Measurements from ENCODE around the gene TRAPPC10. TPM values are rescaled to one million over a fixed set of nuclear protein-coding genes. Genes with fewer than 3 reads are reported as not detected.

The TRAPPC10 gene
- total and polyA plus RNA-seq, 9 of the 15 experiments (the other 6 are each of a cell fraction or from before 2014, with no cell fraction given) = 1.1 to 33.8 (median 24.3) TPM

DNA sequence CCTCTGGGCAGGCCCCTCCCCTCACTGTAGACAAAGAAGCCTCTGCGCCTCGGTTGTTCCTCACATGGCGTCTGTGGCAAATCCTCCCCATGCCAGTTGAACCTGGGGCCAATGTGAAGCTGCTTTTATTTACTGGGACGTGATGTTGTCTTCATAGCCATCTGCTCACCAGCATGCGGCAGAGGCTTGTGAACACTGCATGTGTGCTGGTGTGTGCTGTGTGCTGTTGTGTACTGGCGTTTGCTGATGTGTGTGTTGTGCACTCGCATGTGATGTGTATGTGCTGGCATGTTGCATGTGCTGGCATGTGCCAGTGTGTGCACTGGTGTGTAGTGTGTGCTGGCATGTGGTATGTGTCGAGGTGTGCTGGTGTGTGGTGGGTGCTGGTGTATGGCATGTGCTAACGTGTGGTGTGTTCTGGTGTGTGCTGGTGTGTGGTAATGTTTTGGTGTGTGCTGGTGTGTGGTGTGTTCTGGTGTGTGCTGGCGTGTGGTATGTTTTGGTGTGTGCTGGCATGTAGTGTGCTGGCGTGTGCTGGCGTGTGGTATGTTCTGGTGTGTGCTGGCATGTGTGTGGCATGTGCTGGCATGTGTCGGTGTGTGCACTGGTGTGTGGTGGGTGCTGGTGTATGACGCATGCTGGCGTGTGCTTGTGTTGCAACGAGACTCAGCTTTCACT, 37.2 kb upstream of the TRAPPC10 start (continued):
- TF ChIP-seq, protein P1, sequence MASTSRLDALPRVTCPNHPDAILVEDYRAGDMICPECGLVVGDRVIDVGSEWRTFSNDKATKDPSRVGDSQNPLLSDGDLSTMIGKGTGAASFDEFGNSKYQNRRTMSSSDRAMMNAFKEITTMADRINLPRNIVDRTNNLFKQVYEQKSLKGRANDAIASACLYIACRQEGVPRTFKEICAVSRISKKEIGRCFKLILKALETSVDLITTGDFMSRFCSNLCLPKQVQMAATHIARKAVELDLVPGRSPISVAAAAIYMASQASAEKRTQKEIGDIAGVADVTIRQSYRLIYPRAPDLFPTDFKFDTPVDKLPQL (IDR thresholded peaks at IDR 0.05; ENCODE audit: extremely low read depth, insufficient read length) = no peak
- TF ChIP-seq, protein P2, sequence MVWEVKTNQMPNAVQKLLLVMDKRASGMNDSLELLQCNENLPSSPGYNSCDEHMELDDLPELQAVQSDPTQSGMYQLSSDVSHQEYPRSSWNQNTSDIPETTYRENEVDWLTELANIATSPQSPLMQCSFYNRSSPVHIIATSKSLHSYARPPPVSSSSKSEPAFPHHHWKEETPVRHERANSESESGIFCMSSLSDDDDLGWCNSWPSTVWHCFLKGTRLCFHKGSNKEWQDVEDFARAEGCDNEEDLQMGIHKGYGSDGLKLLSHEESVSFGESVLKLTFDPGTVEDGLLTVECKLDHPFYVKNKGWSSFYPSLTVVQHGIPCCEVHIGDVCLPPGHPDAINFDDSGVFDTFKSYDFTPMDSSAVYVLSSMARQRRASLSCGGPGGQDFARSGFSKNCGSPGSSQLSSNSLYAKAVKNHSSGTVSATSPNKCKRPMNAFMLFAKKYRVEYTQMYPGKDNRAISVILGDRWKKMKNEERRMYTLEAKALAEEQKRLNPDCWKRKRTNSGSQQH (CRISPR knock-in tag; IDR thresholded peaks at IDR 0.05) = peak; percentile 82
- TF ChIP-seq SAFB2 (IDR thresholded peaks at IDR 0.05; ENCODE audit: borderline replicate concordance, low read depth, low read length, severe bottlenecking) (no peak), TAF15 (IDR thresholded peaks at IDR 0.05; ENCODE audit: low read depth, low read length) (no peak), MCM3 (IDR thresholded peaks at IDR 0.05) (no peak), CBX5 (IDR thresholded peaks at IDR 0.05; ENCODE audit: borderline replicate concordance, low read depth) (no peak), TAF7 (tag; IDR thresholded peaks at IDR 0.05) (no peak), CC2D1A (IDR thresholded peaks at IDR 0.05) (0 out of 2 replicates have a peak, but pooled peaks have one; percentile 11), ZNF695 (CRISPR knock-in tag; IDR thresholded peaks at IDR 0.05) (no peak), TCF7 (IDR thresholded peaks at IDR 0.05; ENCODE audit: borderline replicate concordance) (no peak), HDAC1 (IDR thresholded peaks at IDR 0.05) (peak in 1 of 2 experiments; percentile 44; a peak in 1 of 4 replicates), NCOA4 (IDR thresholded peaks at IDR 0.05; ENCODE audit: partially characterized antibody) (peak; percentile 20), MXI1 (IDR thresholded peaks at IDR 0.05; ENCODE audit: low read depth, low read length) (no peak), FOXK1 (CRISPR knock-in tag; IDR thresholded peaks at IDR 0.05; ENCODE audit: borderline replicate concordance) (no peak), EHMT2 (IDR thresholded peaks at IDR 0.05) (0 out of 2 replicates have a peak, but pooled peaks have one; percentile 18)
- TF ChIP-seq, protein P3, sequence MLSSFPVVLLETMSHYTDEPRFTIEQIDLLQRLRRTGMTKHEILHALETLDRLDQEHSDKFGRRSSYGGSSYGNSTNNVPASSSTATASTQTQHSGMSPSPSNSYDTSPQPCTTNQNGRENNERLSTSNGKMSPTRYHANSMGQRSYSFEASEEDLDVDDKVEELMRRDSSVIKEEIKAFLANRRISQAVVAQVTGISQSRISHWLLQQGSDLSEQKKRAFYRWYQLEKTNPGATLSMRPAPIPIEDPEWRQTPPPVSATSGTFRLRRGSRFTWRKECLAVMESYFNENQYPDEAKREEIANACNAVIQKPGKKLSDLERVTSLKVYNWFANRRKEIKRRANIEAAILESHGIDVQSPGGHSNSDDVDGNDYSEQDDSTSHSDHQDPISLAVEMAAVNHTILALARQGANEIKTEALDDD (IDR thresholded peaks at IDR 0.05) = no peak
- TF ChIP-seq, protein P4, sequence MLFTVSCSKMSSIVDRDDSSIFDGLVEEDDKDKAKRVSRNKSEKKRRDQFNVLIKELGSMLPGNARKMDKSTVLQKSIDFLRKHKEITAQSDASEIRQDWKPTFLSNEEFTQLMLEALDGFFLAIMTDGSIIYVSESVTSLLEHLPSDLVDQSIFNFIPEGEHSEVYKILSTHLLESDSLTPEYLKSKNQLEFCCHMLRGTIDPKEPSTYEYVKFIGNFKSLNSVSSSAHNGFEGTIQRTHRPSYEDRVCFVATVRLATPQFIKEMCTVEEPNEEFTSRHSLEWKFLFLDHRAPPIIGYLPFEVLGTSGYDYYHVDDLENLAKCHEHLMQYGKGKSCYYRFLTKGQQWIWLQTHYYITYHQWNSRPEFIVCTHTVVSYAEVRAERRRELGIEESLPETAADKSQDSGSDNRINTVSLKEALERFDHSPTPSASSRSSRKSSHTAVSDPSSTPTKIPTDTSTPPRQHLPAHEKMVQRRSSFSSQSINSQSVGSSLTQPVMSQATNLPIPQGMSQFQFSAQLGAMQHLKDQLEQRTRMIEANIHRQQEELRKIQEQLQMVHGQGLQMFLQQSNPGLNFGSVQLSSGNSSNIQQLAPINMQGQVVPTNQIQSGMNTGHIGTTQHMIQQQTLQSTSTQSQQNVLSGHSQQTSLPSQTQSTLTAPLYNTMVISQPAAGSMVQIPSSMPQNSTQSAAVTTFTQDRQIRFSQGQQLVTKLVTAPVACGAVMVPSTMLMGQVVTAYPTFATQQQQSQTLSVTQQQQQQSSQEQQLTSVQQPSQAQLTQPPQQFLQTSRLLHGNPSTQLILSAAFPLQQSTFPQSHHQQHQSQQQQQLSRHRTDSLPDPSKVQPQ (CRISPR knock-in tag; IDR thresholded peaks at IDR 0.05; ENCODE audit: borderline replicate concordance) = no peak
- TF ChIP-seq, protein P5, sequence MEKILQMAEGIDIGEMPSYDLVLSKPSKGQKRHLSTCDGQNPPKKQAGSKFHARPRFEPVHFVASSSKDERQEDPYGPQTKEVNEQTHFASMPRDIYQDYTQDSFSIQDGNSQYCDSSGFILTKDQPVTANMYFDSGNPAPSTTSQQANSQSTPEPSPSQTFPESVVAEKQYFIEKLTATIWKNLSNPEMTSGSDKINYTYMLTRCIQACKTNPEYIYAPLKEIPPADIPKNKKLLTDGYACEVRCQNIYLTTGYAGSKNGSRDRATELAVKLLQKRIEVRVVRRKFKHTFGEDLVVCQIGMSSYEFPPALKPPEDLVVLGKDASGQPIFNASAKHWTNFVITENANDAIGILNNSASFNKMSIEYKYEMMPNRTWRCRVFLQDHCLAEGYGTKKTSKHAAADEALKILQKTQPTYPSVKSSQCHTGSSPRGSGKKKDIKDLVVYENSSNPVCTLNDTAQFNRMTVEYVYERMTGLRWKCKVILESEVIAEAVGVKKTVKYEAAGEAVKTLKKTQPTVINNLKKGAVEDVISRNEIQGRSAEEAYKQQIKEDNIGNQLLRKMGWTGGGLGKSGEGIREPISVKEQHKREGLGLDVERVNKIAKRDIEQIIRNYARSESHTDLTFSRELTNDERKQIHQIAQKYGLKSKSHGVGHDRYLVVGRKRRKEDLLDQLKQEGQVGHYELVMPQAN (IDR thresholded peaks at IDR 0.05; ENCODE audit: borderline replicate concordance) = peak; percentile 70
- TF ChIP-seq, protein P6, sequence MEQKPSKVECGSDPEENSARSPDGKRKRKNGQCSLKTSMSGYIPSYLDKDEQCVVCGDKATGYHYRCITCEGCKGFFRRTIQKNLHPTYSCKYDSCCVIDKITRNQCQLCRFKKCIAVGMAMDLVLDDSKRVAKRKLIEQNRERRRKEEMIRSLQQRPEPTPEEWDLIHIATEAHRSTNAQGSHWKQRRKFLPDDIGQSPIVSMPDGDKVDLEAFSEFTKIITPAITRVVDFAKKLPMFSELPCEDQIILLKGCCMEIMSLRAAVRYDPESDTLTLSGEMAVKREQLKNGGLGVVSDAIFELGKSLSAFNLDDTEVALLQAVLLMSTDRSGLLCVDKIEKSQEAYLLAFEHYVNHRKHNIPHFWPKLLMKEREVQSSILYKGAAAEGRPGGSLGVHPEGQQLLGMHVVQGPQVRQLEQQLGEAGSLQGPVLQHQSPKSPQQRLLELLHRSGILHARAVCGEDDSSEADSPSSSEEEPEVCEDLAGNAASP (IDR thresholded peaks at IDR 0.05) = no peak

All from K562 (cell line).